D721Med (cell line): ENCODE results near the gene XYLT1.
"Not testable (repeated sequence)": the region's sequence is repeated elsewhere in the genome, so short reads cannot be mapped to it uniquely, and the experiment has no call there.

Source experiments
- DNase-seq: peaks from one replicate; pipeline ENCODE4 v3.0.0; 2011; ENCODE audit warnings: low spot score; ENCODE audit not compliant: insufficient read length
- FAIRE-seq: peaks from 2 replicates; lab custom pipeline; 2011; peaks lifted over from hg19 to GRCh38; lab: Jason Lieb, UNC
- TF ChIP-seq, protein P1 (sequence below): IDR thresholded peaks from 2 replicates; pipeline ENCODE4 v1.5.1; 2012; ENCODE audit warnings: mild to moderate bottlenecking, control low read depth; ENCODE audit not compliant: insufficient read depth; ENCODE audit errors: missing control alignments

XYLT1 gene

DNA sequence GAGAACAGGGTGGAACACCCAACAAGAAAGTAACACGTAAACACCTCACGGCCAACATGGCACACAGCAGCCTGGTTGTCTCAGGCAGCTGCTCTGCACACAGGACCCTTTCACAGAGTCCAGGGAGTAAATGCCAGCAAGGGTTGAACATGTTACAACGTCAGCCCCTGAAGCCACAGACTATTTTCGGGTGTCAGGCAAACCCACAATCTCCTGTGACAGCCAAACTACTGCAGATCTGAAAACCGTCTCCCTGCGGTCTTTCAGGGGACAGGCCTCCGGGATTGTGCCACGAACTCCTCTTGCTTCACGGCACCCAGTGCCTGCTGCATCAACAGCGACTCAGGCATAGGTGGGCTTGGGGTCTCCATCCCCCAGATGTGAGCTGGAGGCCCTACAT, 127.7 kb downstream of the XYLT1 start:
- DNase-seq (no peak), FAIRE-seq (no peak)
- TF ChIP-seq, protein P1, sequence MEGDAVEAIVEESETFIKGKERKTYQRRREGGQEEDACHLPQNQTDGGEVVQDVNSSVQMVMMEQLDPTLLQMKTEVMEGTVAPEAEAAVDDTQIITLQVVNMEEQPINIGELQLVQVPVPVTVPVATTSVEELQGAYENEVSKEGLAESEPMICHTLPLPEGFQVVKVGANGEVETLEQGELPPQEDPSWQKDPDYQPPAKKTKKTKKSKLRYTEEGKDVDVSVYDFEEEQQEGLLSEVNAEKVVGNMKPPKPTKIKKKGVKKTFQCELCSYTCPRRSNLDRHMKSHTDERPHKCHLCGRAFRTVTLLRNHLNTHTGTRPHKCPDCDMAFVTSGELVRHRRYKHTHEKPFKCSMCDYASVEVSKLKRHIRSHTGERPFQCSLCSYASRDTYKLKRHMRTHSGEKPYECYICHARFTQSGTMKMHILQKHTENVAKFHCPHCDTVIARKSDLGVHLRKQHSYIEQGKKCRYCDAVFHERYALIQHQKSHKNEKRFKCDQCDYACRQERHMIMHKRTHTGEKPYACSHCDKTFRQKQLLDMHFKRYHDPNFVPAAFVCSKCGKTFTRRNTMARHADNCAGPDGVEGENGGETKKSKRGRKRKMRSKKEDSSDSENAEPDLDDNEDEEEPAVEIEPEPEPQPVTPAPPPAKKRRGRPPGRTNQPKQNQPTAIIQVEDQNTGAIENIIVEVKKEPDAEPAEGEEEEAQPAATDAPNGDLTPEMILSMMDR: no peak

DNA sequence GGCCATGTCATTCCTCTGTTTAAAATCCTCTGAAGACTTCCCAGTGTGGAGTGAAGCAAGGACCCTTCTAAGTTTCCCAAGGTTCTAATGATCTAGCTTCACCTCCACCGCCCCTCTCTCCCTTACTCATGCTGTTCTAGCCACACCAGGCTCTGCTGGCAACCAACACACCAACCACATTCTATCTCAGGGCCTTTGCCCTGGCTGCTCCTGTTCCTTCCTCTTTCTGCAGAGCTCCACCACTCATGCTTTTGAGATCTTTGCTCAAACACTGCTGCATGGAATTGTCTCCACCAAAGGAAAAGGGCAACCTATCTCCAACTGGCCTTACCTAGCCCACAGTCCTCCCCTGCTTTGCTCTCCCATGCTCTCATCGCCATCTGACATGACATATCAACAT, 128.7 kb downstream of the XYLT1 start:
- no peak for FAIRE-seq
- TF ChIP-seq, protein P1: no peak
- no peak for DNase-seq

DNA sequence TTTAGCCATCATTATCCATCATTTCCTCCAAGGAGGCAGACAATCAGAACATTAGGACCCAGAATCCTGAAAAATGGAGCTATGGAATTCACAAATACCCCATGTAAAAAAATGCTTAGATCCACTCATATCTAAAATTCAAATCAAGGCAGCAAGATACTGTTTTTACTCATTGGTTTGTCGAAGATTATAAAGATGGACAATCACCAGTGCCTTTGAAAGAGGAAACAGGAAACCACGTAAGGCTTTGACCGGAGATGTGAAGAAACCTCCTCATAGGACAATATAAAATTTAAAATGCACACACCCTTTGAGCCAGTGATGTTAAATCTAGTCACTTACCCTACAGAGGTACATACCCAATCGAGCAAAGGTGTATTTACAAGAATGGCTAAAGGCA, 130.0 kb downstream of the XYLT1 start:
- no peak for FAIRE-seq
- TF ChIP-seq, protein P1: no peak
- no peak for DNase-seq

DNA sequence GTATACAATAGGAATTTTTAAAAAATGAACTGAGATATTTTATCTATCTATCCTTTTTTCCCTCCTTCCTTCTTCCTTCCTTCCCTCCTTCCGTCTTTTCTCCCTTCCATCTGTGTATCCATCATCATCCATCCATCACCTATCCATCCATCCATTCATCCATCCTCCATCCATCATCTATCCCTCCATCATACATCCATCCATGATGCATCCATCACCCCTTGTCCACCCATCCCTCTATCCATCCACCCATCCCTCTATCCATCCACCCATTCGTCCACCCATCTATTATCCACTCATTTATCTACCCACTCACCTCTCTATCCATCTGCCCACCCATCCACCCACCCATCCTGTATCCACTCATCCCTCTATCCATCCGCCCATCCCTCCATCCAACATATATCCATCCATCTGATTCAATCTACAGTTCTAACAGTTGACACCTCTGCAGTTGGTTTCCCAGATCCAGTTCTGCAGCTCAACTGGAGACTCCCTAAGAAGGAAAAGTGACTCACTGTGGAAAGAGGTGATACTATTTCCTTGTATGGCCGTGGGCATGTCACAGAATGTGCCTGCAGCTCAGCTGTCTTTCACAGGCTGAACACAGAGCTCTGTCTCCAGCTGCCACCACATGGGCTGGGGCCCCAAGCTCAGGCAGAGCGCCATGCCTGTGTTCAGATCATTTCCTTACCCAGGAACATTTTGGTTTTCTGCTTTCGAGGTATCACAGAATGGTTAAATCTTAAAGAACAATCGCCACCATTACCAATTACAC, 130.8 kb downstream of the XYLT1 start:
- TF ChIP-seq, protein P1: no peak
- DNase-seq (no peak), FAIRE-seq (no peak)

DNA sequence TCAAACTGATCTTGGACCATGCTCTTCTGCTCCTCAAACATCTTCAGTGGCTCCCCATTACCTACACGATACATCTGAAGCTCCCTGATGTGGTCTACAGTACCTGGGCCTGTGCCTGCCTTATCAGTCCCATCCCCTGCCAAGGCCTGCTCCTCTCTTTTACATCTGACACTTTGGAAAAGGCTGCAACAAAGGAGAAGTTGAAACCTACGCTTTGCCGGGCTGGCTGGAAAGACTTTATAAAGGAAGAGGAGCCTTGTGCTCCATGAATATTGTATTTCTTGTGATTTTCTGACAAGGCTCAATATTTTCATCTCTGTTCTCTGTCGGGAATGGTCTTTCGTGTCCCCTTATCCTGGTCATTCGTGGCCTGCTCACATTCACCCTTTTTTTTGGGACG, 132.5 kb downstream of the XYLT1 start:
- TF ChIP-seq, protein P1: no peak
- DNase-seq (no peak), FAIRE-seq (no peak)

DNA sequence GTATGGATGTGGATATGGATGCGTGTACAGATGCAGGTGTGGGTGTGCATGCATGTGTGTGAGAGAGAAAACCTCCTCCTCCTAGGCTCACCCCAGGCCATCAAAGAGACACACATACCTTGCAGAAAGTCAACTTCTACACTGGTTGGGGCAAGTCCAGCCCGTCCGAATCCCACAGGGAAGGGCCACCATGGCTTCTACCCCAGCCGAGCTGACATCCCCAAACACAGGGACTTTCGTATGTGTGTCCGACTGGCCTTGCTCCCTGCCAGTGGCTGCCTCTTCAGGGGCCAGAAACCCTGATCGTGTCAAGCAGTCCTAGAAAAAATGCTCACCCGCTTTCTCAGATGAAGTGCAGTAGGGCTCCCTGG, 134.2 kb downstream of the XYLT1 start:
- no peak for DNase-seq
- FAIRE-seq: no peak
- TF ChIP-seq, protein P1: no peak

DNA sequence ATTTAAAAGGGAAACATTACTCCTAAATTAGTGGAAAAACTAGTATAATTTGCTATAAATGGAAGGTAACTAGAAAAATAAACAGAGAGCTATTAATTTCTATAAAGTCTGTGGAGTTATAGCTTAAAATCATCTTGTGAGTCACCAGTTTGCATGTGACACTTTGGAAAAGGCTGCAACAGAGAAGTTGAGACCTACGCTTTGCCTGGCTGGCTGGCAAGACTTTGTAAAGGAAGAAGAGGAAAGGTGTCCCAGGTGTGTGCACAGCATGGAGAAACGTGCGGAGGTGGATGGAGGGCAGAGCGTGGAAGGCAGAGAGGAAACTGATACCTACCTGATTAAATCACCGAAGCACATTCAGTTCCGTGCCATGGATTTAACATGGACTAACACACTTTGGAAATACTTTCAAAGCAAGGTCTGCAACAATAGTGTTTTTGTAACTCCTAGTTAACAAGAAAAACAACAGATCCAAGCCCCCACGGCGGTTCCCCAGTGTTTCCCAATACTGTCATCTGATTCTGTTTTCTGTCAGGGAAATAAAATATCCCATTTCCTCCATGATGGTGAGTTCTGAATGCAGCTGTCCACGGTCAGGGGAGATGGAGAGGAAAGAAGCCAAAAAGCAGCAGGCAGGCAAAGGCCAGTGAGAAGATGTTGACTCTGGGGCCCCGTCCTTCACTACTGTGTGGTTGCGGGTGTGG, 134.8 kb downstream of the XYLT1 start:
- FAIRE-seq (no peak), DNase-seq (no peak)
- TF ChIP-seq, protein P1: no peak

DNA sequence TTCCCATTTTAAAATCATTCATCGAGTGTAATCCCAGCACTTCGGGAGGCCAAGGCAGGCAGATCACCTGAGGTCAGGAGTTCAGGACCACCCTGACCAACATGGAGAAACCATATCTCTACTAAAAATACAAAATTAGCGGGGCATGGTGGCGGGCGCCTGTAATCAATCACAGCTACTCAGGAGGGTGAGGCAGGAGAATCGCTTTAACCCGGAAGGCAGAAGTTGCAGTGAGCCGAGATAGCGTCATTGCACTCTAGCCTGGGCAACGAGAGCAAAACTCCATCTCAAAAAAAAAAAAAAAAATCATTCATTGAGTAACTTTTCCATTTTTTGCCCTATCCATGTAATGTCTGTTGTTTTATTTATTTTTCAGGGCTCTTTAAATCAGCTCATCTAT, 135.4 kb downstream of the XYLT1 start:
- FAIRE-seq, DNase-seq: not testable (repeated sequence)
